Esophagus muscularis mucosa (tissue), 3 donors: ENCODE measurements around the gene UTP18.

ENCODE experiments used
- CTCF ChIP-seq, 3 experiments: fragments of 200-600 bp in 2 of 3; fragments of 450-650 bp in 1 of 3; sonication (generic) in 2 of 3; IDR thresholded peaks; one replicate each; pipeline ENCODE4 v1.5.1; 2017 to 2019; ENCODE audit warnings: antibody characterized with exemption in 3 of 3, mild to moderate bottlenecking in 2 of 3, moderate library complexity in 1 of 3
- POLR2AphosphoS5 ChIP-seq, 2 donors: sonication (generic); formaldehyde crosslinking; IDR thresholded peaks; one replicate each; pipeline ENCODE4 v1.6.1; 2017; ENCODE audit warnings: antibody characterized with exemption in 2 of 2

GRCh38 chr17:51299859-51300258 lies 39.5 kb downstream of the UTP18 start:
- no peak for TF ChIP-seq POLR2AphosphoS5 (IDR thresholded peaks at IDR 0.05)
- no peak for TF ChIP-seq CTCF (IDR thresholded peaks at IDR 0.05)
